A549 treated with dexamethasone at 1 μM for 4 hours (cell line): ENCODE data around the gene METTL25. TPM values are rescaled to one million over a fixed set of nuclear protein-coding genes. Genes with fewer than 3 reads are reported as not detected.

ENCODE experiments used
- total RNA-seq: library from RNA; stranded (reverse); fragments of 200-300 nt; extraction: Qiagen RNA extraction; gene quantifications from 5 replicates; pipeline ENCODE4 v1.2.3, GENCODE V29; 2022

Gene METTL25
- total RNA-seq, result 2.0 to 2.3 TPM (median 2.0 TPM) in 5 replicates

GRCh38 chr12:82358200-82359114 lies at the start of gene METTL25, which contains the start of gene CCDC59:
TSS of gene METTL25 (plus strand) at chr12:82358529. CDS start at chr12:82358566, 37 bp downstream.
TSS of gene CCDC59 (minus strand) at chr12:82358387. CDS start at chr12:82358376, 11 bp downstream.

Other genes with a start within 250 kb of the METTL25 start
- 50.2 to 66.7 TPM (median 55.8 TPM) in 5 replicates for gene CCDC59, start 142 bp upstream of the METTL25 start, total RNA-seq